Measurements from ENCODE around the gene CPVL.
"Not testable (repeated sequence)": the region's sequence is repeated elsewhere in the genome, so short reads cannot be mapped to it uniquely, and the experiment has no call there.

CPVL gene

GRCh38 chr7:29116361-29117200, 29.8 kb downstream of the CPVL start:
- no peak for TF ChIP-seq CTCF (conservative IDR thresholded peaks at IDR 0.05; ENCODE audit: control insufficient read depth, insufficient read depth, low read depth, low read length)
- DNase-seq (ENCODE audit: low read depth): no peak
- H3K4me3 ChIP-seq (ENCODE audit: control insufficient read depth, low read depth, low read length): no peak overlapping the region

GRCh38 chr7:29115753-29116152, 30.6 kb downstream of the CPVL start:
- no peak for DNase-seq (ENCODE audit: low read depth)
- no peak overlapping the region for H3K4me3 ChIP-seq (ENCODE audit: control insufficient read depth, low read depth, low read length)
- TF ChIP-seq CTCF (conservative IDR thresholded peaks at IDR 0.05; ENCODE audit: control insufficient read depth, insufficient read depth, low read depth, low read length): no peak

- no peak overlapping the region for H3K4me3 ChIP-seq (ENCODE audit: control insufficient read depth, low read depth, low read length)
- no peak for TF ChIP-seq CTCF (conservative IDR thresholded peaks at IDR 0.05; ENCODE audit: control insufficient read depth, insufficient read depth, low read depth, low read length)
- no peak for DNase-seq (ENCODE audit: low read depth)
Observed at GRCh38 chr7:29115130-29115687, 31.1 kb downstream of the CPVL start.

GRCh38 chr7:29114266-29114665, 32.1 kb downstream of the CPVL start:
- DNase-seq (ENCODE audit: low read depth); H3K4me3 ChIP-seq (ENCODE audit: control insufficient read depth, low read depth, low read length): not testable (repeated sequence)

GRCh38 chr7:29113384-29114102, 32.8 kb downstream of the CPVL start:
- TF ChIP-seq CTCF (conservative IDR thresholded peaks at IDR 0.05; ENCODE audit: control insufficient read depth, insufficient read depth, low read depth, low read length): peak; percentile 12
- no peak overlapping the region for H3K4me3 ChIP-seq (ENCODE audit: control insufficient read depth, low read depth, low read length)

GRCh38 chr7:29112721-29113120, 33.6 kb downstream of the CPVL start:
- DNase-seq (ENCODE audit: low read depth): no peak
- H3K4me3 ChIP-seq (ENCODE audit: control insufficient read depth, low read depth, low read length): no peak overlapping the region
- TF ChIP-seq CTCF (conservative IDR thresholded peaks at IDR 0.05; ENCODE audit: control insufficient read depth, insufficient read depth, low read depth, low read length): no peak

More at GRCh38 chr7:29113384-29114102, 32.8 kb downstream of the CPVL start:
- peak; percentile 19 for DNase-seq (ENCODE audit: low read depth)

- H3K4me3 ChIP-seq (ENCODE audit: control insufficient read depth, low read depth, low read length): no peak overlapping the region
- no peak for TF ChIP-seq CTCF (conservative IDR thresholded peaks at IDR 0.05; ENCODE audit: control insufficient read depth, insufficient read depth, low read depth, low read length)
- no peak for DNase-seq (ENCODE audit: low read depth)
Observed at GRCh38 chr7:29109899-29110298, 36.4 kb downstream of the CPVL start.
